GM19468 (cell line): ENCODE data around the gene TAS2R50.

Experiments
- ATAC-seq: cut with Tn5 transposase; IDR thresholded peaks from one replicate; pipeline ENCODE4 v1.9.1; 2021; ENCODE audit warnings: mild to moderate bottlenecking, moderate library complexity, moderate number of reproducible peaks; ENCODE audit not compliant: unreplicated experiment; ENCODE audit errors: extremely low read depth

The TAS2R50 gene

GRCh38 chr12:10957741-10958140 is 29.0 kb downstream of the TAS2R50 start:
- ATAC-seq = no peak

DNA sequence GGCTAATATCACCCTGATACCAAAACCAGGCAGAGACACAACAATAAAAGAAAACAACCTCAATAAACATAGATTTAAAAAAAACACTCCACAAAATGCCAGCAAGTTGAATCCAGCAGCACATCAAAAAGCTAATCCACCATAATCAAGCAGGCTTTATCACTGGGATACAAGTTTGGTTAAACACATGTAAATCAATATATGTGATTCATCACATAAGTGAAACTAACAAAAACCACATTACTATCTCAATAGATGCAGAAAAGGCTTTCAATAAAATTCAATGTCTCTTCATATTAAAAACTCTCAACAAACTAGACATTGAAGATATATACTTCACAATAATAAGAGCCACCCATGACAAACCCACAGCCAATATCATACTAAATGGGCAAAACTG is 30.6 kb downstream of the TAS2R50 start:
- no peak for ATAC-seq

GRCh38 chr12:10952645-10953044 is 34.1 kb downstream of the TAS2R50 start:
- no peak for ATAC-seq

DNA sequence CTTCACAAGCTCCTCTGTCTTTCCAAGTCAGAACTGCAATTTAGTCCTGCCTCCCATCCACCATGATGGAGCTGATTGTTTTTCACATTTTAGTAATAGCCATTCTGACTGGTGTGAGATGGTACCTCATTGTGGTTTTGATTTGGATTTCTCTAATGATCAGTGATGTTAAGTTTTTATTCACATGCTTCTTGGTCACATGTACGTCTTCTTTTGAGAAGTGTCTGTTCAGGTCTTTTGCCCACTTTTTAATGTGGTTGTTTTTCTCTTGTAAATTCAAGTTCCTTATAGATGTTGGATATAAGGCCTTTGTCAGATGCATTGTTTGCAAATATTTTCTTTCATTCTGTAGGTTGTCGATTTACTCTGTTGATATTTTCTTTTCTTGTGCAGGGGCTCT is 43.5 kb downstream of the TAS2R50 start:
- ATAC-seq = no peak

- ATAC-seq = no peak
Measured at GRCh38 chr12:10941916-10942607, 44.6 kb downstream of the TAS2R50 start.

GRCh38 chr12:10941369-10941768 is 45.3 kb downstream of the TAS2R50 start:
- ATAC-seq = no peak

GRCh38 chr12:10940389-10940788 is 46.3 kb downstream of the TAS2R50 start:
- ATAC-seq = no peak

DNA sequence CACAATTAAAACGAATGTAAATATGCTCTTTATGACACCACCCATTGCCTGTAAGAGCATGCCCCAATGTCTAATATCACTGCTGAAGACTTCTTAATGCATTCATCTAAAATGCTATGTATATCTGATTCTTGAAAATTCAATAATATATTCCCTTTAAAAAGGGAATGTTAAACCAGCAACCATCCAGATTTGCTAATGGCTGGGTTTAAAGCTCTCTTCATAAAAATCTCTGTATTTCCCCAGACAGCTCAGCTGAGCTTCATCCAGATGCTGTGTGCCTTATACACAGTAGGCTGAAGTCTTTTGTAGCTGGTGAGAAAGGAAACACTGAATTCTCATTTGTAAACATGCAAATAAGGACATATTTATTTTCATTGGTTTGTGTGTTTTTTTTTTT is 47.5 kb downstream of the TAS2R50 start, which contains the start of gene TAS2R14:
TAS2R14 (minus strand) TSS at position 101 of the 400 bp plus-strand sequence; CDS start at position 45, 56 bp downstream.
- ATAC-seq = no peak

- ATAC-seq = no peak
Measured at GRCh38 chr12:10936506-10936905, 50.2 kb downstream of the TAS2R50 start.
